ENCODE measurements around the gene DMGDH.

Gene DMGDH

DNA sequence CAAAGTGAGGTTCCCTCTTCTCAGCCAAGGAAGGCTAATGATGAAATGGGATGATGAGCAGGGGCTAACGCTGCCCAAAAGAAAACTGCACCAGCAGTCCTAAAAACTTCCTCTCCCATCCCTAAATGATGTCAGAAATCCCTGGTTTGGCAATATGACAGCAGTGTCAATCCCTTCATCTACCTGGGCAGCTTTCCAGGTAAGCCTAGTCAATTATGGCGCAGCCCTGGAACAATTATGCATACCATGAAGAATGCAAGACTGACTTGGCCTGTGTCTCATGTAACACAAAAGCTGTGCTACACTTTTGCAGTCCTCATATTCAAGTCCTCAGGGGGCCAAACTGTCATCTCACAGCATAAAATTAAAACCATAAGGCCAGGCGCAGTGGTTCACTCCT, 7.0 kb downstream of the DMGDH start:
- DNase-seq = no peak

DNA sequence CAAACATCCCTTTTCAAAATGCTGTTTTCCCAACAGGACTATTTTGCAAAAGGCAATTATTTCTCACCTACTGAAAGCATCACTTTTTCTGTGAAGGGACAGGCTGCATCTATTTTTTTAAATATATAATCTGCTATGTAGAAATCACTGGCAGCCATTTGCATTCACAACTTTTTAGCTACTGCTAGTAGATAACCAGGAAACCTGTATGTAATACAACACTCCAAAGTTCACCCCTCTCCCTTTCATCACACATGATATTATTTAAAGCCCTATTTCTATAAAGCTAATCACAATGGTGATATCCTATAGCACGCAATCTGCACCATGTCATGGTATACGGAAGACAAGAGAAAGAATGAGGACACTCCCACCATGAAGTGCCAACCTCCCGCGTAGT, 9.8 kb downstream of the DMGDH start:
- no peak for DNase-seq

DNA sequence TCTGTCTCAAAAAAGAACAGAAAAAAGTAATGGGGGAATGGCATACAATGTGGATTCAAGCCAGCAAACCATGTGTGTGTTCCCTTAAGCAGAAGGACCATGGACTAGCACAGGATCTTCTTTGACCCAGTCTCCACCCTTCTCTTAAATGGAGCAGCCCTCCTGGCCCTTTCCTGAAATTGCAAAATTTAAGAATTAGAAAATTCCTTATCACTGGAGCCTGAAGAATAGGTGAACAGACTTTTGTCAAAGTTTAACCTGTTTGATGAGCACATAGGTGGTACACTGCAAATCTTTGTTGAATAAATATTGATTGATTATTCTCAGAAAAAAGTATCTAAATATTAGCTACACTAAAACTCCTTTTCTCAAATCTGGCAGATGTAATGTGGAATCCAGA, 12.6 kb downstream of the DMGDH start:
- DNase-seq = no peak

DNA sequence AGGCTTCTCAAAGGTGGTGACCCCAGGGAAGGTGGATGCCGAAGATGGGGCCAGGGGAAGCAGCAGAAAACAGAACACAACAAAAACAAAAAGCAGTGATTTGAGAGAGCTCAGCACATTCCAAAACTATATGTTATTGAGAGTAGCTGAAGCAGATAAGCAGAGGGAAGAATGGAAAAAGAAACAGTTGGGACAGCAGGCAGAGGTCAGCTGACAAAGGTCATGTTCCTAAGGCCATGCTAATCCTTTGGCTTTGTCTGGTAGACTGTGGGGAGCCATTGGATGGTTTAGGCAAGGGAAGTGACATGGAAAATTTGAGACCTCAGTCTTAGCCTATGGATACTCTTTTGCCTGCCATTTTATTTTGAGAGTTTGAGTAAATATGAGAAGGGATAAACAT, 14.5 kb downstream of the DMGDH start:
- DNase-seq = no peak

DNA sequence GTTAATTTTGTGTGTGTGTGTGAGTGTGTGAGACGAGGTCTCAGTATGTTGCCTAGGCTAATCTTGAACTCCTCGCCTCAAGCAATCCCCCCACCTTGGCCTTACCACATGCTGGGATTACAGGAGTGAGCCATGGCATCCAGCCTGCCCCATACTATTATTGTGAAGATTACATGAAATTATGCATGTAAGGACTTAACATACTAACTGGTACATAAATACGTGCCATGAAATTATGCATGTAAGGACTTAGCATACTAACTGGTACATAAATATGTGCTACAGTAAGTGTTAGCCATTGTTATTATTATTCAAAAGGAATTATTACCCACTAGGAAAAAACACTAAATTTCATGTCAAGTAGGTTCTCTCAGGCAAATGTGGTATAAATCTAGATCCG, 16.2 kb downstream of the DMGDH start:
- no peak for DNase-seq

DNA sequence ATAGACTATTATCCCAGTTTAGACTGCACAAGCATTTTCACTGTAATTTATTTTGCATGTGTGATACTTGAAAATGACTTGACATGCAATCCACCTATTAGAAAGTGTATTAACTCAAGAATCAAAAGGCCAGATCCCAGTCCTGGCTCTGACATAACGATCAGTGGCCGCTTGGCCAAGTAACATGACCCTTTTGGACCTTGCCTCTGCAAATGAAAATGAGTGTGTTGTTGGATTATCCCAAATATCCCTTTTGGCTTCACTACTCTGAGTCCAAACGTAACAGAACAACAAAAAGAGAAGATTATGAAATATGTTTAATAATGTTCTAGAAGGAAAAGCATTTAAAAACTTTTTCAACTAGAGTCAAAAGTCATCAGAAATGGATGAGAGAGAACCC, 19.0 kb downstream of the DMGDH start:
- DNase-seq = no peak

DNA sequence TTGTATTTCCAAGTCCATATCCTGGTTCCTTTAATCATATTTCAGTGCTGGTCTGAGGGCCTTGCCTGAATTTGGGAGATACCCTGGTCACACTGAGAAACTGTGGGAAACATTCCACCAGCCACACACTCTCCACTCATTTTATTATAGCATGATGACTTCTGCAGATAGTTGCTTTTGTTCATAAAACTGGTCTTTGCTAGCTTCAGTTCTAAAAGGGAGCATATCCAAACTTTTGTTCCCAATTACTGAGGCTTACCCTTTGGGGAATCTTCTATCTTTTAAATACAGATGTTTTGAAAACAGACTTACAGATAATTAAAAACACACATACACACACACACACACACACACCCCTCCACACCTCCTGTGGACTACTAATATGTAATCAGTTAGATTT, 21.0 kb downstream of the DMGDH start:
- no peak for DNase-seq

DNA sequence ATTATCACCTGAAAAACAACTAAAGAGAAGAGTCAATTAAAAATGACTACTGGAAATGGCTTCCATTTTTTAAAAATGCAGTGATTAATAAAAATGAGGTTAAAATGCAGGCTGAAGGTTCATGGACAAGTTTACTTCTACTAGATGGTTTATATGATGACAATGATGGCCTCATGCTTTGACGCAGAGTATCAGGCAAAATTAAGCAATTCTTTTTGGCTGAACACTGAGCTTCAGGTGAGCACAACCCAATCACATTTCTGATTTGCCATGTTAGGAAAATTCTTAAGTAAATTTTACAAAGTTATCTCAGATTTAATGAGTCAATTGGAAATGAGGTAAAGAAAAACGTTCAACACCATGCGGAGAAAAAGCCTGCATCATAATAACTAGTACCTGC, 22.3 kb downstream of the DMGDH start:
- no peak for DNase-seq

DNA sequence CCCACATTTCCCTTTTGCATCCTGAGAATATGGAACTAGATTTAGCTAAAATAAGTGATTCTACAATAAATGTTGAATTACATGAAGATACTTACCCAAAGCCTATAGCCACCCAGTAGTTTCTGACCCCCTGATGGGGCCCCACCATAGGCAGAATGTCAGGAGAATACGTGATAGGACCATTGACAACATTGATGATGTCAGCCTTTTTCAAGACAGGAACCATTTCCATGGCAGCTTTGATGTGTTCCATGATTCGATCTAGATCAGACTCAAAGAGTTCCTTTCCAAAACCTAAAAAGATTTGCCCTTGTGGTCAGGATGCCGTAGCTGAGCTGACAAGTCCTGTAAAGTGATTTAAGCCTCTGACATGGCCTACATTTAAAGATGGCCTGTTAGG, 27.3 kb downstream of the DMGDH start:
- no peak for DNase-seq

DNA sequence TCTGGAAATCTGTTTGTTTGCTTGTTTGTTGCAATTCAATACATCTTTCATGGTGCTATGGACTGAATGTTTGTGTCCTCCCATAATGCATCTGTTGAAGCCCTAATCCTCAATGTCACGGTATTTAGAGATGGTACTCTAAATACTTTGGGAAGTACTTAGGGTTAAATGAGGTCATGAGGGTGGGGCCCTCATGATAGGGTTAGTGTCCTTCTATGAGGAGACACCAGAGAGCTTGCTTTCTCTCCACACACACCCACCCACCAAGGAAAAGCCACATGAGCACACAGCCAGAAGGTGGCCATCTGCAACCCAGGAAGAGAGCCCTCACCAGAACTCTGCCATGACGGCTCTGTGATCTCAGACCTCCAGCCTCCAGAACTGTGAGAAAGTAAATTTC, 32.7 kb downstream of the DMGDH start:
- DNase-seq = no peak

DNA sequence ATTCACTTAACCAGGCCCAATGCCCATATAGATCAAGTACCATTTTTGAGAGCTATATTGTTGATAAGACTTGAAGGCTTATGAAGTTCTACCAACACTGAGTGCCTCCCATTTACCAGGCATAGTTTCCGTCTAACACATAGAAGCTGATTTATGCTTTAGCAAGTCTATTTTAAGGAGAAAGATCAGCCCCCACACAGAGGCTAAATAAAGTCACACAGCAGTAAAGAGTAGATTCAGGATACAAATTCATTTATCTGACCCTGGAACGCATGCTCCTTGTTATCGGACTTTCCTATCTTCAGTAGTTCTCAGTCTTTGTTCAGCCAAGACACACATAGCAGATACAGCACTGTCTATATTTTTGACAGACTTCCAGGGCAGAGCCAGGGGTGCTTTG, 34.2 kb downstream of the DMGDH start:
- no peak for DNase-seq

DNA sequence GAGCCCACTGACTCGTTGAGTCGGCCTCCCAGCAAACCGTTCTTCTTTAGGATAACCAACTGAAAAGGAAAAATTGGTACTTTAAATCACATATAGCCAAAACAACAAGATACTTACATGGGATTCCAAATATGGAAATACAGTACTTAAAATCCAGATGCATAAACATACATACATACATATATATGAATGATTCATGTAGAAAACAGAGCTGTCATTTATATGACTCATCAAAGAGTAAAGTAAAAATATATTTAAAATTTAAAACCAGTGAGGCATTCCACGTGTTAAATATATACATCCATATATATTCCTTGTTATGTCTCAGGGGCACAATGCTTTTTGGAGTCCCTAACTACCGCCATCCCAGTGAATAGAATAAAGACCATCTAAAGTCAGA, 36.7 kb downstream of the DMGDH start:
- no peak for DNase-seq

DNA sequence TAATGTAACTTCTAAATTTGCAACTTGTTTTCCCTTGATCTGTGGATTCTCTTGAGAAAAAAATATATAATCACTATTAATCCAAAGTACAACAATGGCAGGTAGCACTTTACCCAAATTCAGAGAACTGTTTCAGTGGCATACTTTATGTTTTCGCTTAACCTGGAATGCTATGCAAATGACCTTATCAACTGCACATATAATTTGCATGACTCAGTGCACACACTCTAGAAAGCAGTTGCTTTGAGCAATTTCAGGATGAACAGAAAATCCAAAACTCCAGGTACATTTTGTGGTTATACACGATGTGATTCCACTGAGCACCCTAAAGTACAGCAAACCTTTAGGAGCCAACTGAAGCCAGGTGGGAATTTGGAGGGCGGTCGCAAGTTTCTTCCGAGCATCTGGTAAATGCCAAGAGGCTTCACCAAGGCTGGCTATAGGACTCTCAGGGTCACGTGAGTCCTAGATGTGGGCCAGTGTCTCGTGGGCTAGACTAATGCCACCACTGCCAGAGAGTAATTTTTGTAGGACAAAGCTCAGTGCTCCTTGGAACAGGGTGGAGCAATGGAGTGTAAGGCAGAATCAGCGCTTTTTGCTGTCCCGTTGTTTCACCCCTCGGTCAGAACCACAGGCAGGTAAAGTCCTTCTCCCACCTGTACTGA, 37.3 kb downstream of the DMGDH start:
- DNase-seq = no peak

DNA sequence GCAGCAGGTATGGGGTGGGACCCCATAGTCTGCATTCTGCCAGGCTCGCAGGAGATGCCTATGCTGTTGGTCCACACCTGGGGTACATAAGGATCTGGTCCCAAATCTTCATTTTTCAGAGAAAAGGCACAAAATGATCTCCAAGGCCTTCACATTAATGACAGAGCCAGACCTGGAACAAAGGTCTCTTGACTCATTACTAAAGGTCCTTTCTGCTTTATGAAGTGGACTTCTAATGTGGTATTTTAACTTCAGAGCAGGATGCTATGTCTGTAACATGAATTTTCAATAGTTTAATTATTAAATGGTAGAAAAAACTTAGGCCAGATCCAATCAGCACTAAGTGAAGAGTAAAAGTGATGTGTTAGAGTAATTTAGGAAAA, 38.0 kb downstream of the DMGDH start:
- DNase-seq = no peak

DNA sequence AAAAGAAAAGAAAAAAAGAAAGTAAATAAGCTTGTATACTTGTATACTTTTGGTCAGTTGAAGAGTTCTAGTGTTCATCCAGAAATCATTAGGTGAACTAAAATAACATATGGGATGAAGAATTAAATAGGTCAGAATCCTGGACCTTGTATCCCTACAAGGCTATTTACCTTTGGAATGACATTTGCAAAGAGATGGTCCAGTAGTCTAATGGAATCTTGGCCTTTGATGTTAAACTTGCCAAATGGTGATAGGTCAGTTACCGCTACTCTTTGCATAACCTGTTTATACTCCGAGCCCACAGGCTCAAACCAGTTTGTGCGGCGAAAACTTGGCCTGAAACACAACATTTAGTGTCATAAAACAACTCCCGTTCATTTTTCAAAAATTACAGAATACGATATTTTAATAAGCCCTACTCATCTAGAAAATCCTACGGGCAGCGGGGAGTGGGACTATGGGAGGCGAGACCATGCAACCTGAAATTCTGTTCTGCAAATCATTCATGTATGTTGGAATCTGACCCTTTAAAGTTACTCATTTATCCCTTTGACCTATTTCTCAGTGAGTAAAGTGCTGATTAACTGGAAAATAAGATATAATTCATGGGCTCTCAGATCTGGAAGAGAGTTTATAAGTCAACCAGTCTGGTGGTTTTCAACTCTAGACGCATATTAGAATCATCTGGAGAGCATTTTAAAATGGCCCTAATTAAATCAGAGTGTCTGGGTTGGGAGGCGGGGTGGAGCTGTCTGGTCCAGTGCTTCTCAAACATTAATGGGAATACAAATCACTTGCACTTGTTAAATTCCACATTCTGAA, 38.6 kb downstream of the DMGDH start:
- no peak for DNase-seq

DNA sequence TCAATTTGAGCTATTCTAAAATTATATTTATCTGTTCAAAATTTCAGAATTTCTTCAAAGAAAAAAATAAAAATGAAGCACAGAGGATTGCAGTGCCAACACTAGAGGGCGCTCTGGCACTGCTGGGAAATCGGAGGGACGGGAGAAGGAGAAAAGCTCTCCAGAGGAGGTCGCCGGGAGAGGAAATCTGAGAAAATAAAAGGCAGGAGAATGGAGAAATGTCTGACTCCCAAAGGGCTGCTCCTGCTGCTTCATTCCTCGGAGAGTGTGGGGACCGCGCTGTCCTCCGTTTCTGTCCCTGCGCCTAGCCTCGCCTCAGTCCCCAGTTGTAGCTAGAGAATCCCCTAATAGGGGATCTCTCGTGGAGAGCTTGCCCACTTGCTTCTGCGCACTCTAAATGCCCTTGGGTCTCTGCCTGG, 44.4 kb downstream of the DMGDH start:
- DNase-seq = peak; percentile 50

DNA sequence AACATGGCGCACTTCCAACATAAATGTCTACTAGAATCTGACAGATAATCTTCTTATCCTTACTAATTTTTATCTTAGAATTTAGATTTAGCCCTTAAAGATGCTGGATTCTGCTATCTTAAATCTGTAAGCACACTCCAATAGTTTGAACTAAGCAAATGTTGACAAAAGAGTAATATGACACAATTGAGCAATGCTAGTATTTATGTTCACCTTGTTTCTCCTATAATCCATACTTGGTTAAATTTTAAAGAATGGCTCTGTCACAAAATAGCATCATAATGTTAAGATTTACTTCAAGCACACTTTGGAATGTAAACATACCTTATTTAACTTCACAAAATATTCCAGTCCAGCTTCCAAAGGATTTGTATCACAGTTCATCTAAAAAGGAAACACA, 45.5 kb downstream of the DMGDH start:
- no peak for DNase-seq

DNA sequence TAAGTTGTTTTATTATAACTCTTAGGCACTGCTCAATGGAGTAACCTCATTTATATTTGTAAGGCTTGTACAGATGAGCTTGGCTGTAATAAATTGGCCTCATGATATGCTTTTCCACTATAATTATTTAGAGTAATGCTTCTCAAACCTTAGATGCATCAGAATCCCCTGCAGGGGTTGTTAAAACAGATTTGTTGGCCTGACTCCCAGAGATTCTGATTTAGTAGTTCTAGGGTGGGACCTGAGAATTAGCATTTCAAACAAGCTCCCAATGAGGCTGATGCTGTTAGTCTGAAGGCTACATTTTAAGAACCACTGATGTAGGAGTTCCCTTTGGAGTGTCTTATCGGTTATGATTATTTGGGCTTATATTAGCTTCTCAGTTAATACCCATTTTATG, 46.1 kb downstream of the DMGDH start:
- DNase-seq = no peak

DNA sequence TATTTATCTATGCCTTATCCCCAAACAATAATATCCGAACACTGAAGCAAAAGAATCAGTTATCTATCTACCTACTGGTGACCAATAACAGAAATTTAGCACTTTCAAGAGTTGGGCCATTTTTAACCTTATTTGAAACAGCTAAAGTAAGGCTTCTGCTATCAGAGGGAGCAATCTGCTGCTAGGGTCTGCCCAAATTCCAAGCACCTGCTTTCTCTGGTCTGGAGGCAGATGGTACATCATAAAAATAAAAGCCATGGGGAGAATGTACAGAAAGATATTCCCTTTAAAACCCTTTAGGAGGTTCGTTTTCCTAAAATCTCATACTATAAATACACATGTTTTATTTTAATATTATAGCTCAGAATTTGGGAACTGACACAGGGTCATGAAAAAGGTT, 46.7 kb downstream of the DMGDH start:
- DNase-seq = no peak

DNA sequence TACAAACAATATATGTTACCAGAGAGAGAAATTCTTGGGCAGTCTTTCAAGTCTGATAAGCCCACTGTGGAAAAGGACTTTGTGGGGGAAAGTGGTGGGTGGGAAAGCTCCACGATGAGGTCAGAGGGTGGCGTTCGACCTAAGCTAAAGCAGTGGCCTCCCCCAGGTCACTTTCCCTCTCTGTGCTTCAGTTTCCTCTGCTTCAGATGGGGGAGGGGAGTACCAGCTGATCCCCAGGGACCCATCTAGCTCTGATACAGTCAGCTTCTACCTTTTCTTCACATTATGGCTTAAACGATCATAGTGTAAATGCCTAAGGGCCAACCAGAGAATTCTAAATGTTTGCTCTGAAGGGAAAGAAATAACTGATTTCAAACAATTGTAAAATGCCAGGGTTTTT, 47.7 kb downstream of the DMGDH start:
- no peak for DNase-seq

DNA sequence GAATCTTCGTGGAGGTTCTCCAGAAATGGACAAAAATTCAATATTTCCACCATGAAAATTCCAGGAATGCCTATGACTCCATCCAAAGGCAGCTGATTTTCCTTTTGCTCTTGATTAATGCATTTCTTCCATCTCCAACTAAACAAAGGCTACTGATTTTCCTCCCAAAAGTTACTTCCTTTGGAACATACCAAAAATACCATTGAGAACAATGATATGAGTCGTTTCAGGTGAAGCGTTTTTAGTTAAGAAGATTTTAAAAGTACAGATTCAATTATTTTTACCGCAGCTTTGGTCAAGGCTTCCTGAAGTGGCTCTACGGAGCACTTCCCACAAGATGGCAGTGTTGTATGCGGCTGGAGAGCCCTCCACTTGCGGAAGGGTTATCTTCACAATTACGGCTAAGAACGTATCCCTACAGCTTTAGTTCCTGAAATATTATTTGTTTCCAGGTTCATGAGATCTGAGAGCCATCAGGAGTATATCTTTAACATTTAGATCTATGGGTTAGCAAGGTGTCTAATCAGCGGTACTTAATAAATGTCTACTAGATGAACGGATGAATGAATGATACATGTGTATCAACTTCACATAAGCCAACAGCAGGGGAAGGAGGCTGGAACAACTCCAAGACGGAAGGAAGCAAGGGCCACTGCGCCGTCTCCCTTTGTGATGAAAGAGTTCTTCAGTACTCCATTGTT, 48.5 kb downstream of the DMGDH start:
- DNase-seq = peak; percentile 32

DNA sequence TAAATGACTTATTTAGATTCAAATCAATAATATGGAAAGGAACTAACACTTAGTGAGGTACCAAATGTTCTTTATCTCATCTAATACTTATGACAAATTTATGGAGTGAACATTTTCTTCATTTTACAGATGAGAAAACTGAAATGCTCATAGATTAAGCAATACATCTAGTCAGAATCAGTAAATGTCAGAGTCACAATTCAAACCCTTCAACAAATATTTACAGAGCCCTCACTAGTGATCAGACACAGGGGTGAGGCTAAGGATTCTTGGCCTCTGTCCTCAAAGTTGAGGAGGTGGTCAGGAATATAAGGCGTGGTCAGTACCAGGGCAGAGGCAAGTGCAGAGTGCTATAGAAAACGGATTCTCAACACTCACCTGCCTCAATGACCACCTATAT, 54.8 kb downstream of the DMGDH start:
- no peak for DNase-seq

DNA sequence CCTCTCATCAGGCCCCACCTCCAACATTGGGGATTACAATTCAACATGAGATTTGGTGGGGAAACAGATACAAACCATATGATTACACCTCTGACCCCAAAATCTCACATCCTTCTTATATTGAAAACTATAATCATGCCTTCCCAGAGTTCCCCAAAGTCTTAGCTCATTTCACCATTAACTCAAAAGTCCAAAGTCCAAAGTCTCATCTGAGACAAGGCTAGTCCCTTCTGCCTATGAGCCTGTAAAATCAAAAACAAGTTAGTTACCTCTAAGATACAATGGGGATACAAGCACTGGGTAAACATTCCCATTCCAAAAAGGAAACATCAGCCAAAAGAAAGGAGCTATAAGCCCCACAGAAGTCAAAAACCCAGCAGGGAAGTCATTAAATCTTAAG, 57.6 kb downstream of the DMGDH start:
- no peak for DNase-seq

DNA sequence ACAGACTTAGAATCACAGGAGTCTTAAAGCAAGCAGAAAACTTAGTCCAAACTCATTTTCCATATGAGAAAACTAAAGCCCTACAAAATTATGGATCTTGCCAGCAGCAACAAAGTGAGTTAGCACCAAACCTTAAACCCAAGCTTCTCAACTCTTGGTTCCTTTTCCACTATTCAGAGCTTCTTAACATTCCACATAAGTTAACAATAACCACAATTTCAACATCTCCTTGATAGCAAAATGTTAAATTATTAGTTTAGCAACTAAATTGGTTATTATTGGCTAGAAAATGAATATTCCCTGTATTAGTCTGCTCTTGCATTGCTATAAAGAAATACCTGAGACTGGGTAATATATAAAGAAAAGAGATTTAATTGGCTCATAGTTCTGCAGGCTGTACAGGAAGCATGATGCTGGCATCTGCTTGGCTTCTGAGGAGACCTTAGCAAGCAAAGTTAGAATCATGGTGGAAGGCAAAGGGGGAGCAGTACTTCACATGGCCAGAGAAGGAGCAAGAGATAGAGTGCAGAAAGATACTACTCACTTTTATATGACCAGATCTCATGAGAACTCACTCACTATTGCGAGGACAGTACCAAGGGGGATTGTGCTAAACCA, 58.1 kb downstream of the DMGDH start:
- no peak for DNase-seq

Measured in activated naive CD4-positive, alpha-beta T cell treated with anti-CD3 and anti-CD28 coated beads, Interleukin-2, amount 50 U/mL, for 16 hours (primary cell).